Measurements from ENCODE around the gene CACNA1F. TPM values are rescaled to one million over a fixed set of nuclear protein-coding genes. Genes with fewer than 3 reads are reported as not detected.

CACNA1F gene
- total RNA-seq, 1 experiment from 2014 or later, result not detected

DNA sequence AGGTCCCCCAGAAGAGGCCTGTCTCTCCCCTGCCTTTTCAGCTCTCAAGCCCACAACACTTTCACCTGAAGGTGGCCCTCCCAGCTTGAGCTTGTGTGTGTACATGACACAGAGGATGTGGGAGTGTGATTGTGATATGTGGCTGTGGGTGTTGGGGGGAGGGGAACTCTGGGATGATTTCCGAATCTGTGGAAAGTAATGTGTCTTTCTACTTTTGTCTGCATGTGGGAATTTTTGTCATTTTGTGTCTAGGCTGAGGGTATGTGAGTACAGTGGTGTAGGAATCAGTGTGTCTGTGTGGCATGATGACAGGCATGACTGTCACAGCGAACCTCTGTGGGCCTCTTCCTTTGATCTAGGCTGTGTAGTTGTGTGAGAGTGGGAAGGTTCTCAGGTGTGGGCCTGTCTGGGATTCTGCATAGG, 39.6 kb downstream of the CACNA1F start:
- Mint-ChIP-seq H3K4me1 (ENCODE audit: insufficient read depth, unreplicated experiment) (peaks cover 12% of the 10 kb centered on the region), H3K36me3 (ENCODE audit: insufficient read depth, unreplicated experiment) (peaks cover 10% of the 10 kb centered on the region), H3K4me3 (ENCODE audit: unreplicated experiment) (no peak overlapping the region), H3K27me3 (ENCODE audit: insufficient read depth, unreplicated experiment) (peaks cover 11% of the 10 kb centered on the region), H3K9me3 (ENCODE audit: unreplicated experiment) (peaks cover 16% of the 10 kb centered on the region), H3K27ac (ENCODE audit: low read depth, unreplicated experiment) (no peak overlapping the region)
- no peak for DNase-seq (ENCODE audit: unreplicated experiment)
- no peak for TF ChIP-seq CTCF (IDR thresholded peaks at IDR 0.05; ENCODE audit: unreplicated experiment)
- intact Hi-C loops (cut with micrococcal nuclease), result loop anchor here (5.0 to 10.0 kb wide), 2 partner anchors 561 to 684 kb away; partner anchors contain the start of gene USP27X
- no TSS peak for BruUV-seq (replicated peaks)
- CTCF ChIA-PET, result interaction anchor here (0.6 to 1.8 kb wide), 8 partner anchors 8 to 683 kb away, joined by 3 to 6 read pairs (median 4); no protein-coding TSS in a partner anchor
- POLR2A ChIA-PET, result interaction anchor here (0.7 to 0.9 kb wide), 3 partner anchors 38 to 689 kb away, joined by 3 read pairs; no protein-coding TSS in a partner anchor

DNA sequence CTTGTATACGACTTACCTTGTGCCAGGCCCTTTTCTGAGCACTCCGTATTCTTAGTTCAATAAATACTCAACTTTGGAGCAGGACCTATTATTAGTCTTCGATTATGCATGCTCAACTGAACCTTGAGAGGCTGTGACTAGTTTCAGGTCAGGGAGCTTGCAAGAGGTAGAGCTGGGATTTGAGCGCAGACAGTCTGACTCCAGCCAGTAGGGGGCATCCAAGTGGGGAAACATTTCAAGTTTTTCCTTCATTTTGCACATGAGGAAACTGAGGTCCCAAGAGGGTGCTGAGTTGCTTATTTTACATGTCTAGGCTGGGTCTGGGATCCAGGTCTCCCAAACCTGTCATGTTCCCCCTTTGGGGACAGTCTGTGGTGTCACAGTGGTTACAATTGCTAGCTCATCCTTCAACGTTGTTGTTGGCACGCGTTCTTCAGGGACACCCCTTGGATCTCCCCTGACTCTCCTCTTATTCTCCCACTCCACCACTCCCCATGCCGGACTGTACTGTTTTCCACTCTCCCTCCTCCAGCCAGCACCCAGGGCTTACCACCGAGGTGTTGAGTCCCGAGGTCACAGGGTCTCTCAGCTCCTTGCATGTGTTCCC, 40.3 kb downstream of the CACNA1F start:
- Mint-ChIP-seq H3K9me3 (ENCODE audit: unreplicated experiment) (peaks cover 8% of the 10 kb centered on the region), H3K36me3 (ENCODE audit: insufficient read depth, unreplicated experiment) (peaks cover 10% of the 10 kb centered on the region), H3K27ac (ENCODE audit: low read depth, unreplicated experiment) (no peak overlapping the region), H3K4me3 (ENCODE audit: unreplicated experiment) (peak overlapping the region; percentile 21), H3K27me3 (ENCODE audit: insufficient read depth, unreplicated experiment) (peaks cover 4% of the 10 kb centered on the region), H3K4me1 (ENCODE audit: insufficient read depth, unreplicated experiment) (peaks cover 16% of the 10 kb centered on the region)
- ChIA-PET CTCF (interaction anchor here (0.7 to 3.7 kb wide), 21 partner anchors 8 to 696 kb away, joined by 3 to 15 read pairs (median 4); partner anchors contain the start of gene PLP2), POLR2A (interaction anchor here (0.7 to 1.4 kb wide), 6 partner anchors 26 to 689 kb away, joined by 3 to 8 read pairs (median 3); partner anchors contain the start of gene PPP1R3F)
- intact Hi-C loops (cut with micrococcal nuclease), result loop anchor here (5.0 to 10.0 kb wide), 2 partner anchors 562 to 684 kb away; partner anchors contain the start of gene USP27X
- DNase-seq (ENCODE audit: unreplicated experiment), result peak; percentile 24
- TF ChIP-seq CTCF (IDR thresholded peaks at IDR 0.05; ENCODE audit: unreplicated experiment), result peak; percentile 30
- no TSS peak for BruUV-seq (replicated peaks)

DNA sequence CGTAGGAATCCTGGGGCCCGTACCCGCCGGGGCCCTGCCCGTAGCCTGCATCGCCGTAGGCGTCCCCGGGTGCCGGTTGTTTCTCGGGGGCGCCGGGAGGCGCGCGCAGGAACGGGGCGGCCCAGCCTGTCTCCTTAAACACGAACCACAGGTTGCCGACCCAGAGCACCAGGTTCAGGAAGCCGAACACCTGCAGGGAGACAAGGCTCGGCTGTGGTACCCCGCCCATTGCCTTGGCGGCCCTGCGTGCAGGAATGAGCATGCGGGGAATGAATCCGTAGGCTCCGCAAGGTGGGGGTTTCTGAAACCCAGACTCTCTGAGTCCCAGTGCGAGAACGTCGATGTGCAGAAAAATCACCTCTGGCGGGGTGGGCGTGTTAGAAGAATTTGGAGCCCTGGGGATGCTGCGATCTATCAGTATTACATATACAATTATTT, 41.5 kb downstream of the CACNA1F start:
- Mint-ChIP-seq H3K36me3 (ENCODE audit: insufficient read depth, unreplicated experiment) (peaks cover 10% of the 10 kb centered on the region), H3K27me3 (ENCODE audit: insufficient read depth, unreplicated experiment) (no peaks in the 10 kb centered on the region), H3K9me3 (ENCODE audit: unreplicated experiment) (peaks cover 6% of the 10 kb centered on the region), H3K27ac (ENCODE audit: low read depth, unreplicated experiment) (peak overlapping the region; percentile 86), H3K4me1 (ENCODE audit: insufficient read depth, unreplicated experiment) (peaks cover 16% of the 10 kb centered on the region), H3K4me3 (ENCODE audit: unreplicated experiment) (peak overlapping the region; percentile 83)
- no peak for DNase-seq (ENCODE audit: unreplicated experiment)
- POLR2A ChIA-PET, result interaction anchor here (0.7 to 2.7 kb wide), 12 partner anchors 15 to 921 kb away, joined by 3 to 48 read pairs (median 6); partner anchors contain the start of genes PLP2, PPP1R3F and WDR45
- CTCF ChIA-PET, result interaction anchor here (0.6 to 3.7 kb wide), 7 partner anchors 11 to 560 kb away, joined by 3 to 15 read pairs (median 3); no protein-coding TSS in a partner anchor
- no peak for TF ChIP-seq CTCF (IDR thresholded peaks at IDR 0.05; ENCODE audit: unreplicated experiment)
- intact Hi-C loops (cut with micrococcal nuclease), result loop anchor here (1.0 to 10.0 kb wide), 4 partner anchors 68 to 686 kb away; partner anchors contain the start of genes GPKOW, PPP1R3F and USP27X
- TSS peak; percentile 45 for BruUV-seq (replicated peaks)
